Measurements from ENCODE around the gene PDZD11.
"Not testable (repeated sequence)": the region's sequence is repeated elsewhere in the genome, so short reads cannot be mapped to it uniquely, and the experiment has no call there.

The PDZD11 gene

GRCh38 chrX:70289793-70290770 is at the start of gene PDZD11, which contains the start of gene KIF4A:
PDZD11 (minus strand) TSS chrX:70289927; CDS start chrX:70289341, 586 bp downstream.
KIF4A (plus strand) TSS chrX:70290104; CDS start chrX:70290459, 355 bp downstream.
- peak; percentile 68 for DNase-seq (ENCODE audit: low read depth in 2 of 2)

- DNase-seq (ENCODE audit: low read depth in 2 of 2), result no peak
These were observed 48.6 kb upstream of the PDZD11 start for GRCh38 chrX:70338290-70338689.

GRCh38 chrX:70336767-70337166 is 47.0 kb upstream of the PDZD11 start:
- DNase-seq (ENCODE audit: low read depth in 2 of 2), result no peak

- DNase-seq (ENCODE audit: low read depth in 2 of 2), result no peak
These were observed 42.9 kb upstream of the PDZD11 start for GRCh38 chrX:70332600-70332999.

- DNase-seq (ENCODE audit: low read depth in 2 of 2), result no peak
These were observed 41.4 kb upstream of the PDZD11 start for GRCh38 chrX:70331161-70331560.

GRCh38 chrX:70324326-70324725 is 34.6 kb upstream of the PDZD11 start:
- no peak for DNase-seq (ENCODE audit: low read depth in 2 of 2)

GRCh38 chrX:70323628-70324027 is 33.9 kb upstream of the PDZD11 start:
- not testable (repeated sequence) for DNase-seq (ENCODE audit: low read depth in 2 of 2)

GRCh38 chrX:70322784-70323183 is 33.1 kb upstream of the PDZD11 start:
- DNase-seq (ENCODE audit: low read depth in 2 of 2), result no peak

- no peak for DNase-seq (ENCODE audit: low read depth in 2 of 2)
These were observed 23.8 kb upstream of the PDZD11 start for GRCh38 chrX:70313503-70313902.

- DNase-seq (ENCODE audit: low read depth in 2 of 2), result no peak
These were observed 12.0 kb upstream of the PDZD11 start for GRCh38 chrX:70301716-70302115.

GRCh38 chrX:70293621-70294020 is 3.9 kb upstream of the PDZD11 start:
- DNase-seq (ENCODE audit: low read depth in 2 of 2), result no peak

GRCh38 chrX:70292788-70293187 is 3.1 kb upstream of the PDZD11 start:
- DNase-seq (ENCODE audit: low read depth in 2 of 2), result no peak

GRCh38 chrX:70289168-70289792 is 447 bp downstream of the PDZD11 start:
- DNase-seq (ENCODE audit: low read depth in 2 of 2), result no peak

- no peak for DNase-seq (ENCODE audit: low read depth in 2 of 2)
These were observed 7.8 kb downstream of the PDZD11 start, which contains the start of gene RAB41 for GRCh38 chrX:70281951-70282350. RAB41 (plus strand) TSS chrX:70282172; CDS start chrX:70282218, 46 bp downstream.

- DNase-seq (ENCODE audit: low read depth in 2 of 2), result no peak
These were observed 9.2 kb downstream of the PDZD11 start for GRCh38 chrX:70280573-70280972.

GRCh38 chrX:70279081-70279480 is 10.6 kb downstream of the PDZD11 start:
- DNase-seq (ENCODE audit: low read depth in 2 of 2), result no peak

GRCh38 chrX:70274029-70274428 is 15.7 kb downstream of the PDZD11 start:
- DNase-seq (ENCODE audit: low read depth in 2 of 2), result not testable (repeated sequence)

GRCh38 chrX:70268034-70268433 is 21.7 kb downstream of the PDZD11 start, which contains the start of gene ARR3:
ARR3 (plus strand) TSS chrX:70268334; CDS start chrX:70269386, 1,052 bp downstream.
- no peak for DNase-seq (ENCODE audit: low read depth in 2 of 2)

GRCh38 chrX:70264784-70265183 is 24.9 kb downstream of the PDZD11 start:
- no peak for DNase-seq (ENCODE audit: low read depth in 2 of 2)

- peak; percentile 14 to 26 for DNase-seq (ENCODE audit: low read depth in 2 of 2)
These were observed 26.7 kb downstream of the PDZD11 start for GRCh38 chrX:70262952-70263567.

GRCh38 chrX:70260104-70260503 is 29.6 kb downstream of the PDZD11 start, which contains the start of gene P2RY4:
P2RY4 (minus strand) TSS chrX:70260204; CDS start chrX:70259624, 580 bp downstream.
- DNase-seq (ENCODE audit: low read depth in 2 of 2), result no peak

Data from stimulated activated CD8-positive, alpha-beta memory T cell treated with anti-CD3 and anti-CD28 coated beads, Interleukin-2, amount 100 ng/mL, for 48 hours (primary cell).